Vagina (tissue), 2 donors: Measurements from ENCODE around the gene SHOC2. TPM values are rescaled to one million over a fixed set of nuclear protein-coding genes. Genes with fewer than 3 reads are reported as not detected.

Experiments used
- DNase-seq, 2 donors: peaks; one replicate each; pipeline ENCODE4 v3.0.0-alpha.2; 2017; ENCODE audit errors: extremely low spot score in 2 of 2
- H3K27ac ChIP-seq: fragments of 200-600 bp; sonication (generic); one replicate; pipeline ENCODE4 v1.5.1; 2019
- H3K27me3 ChIP-seq: fragments of 200-600 bp; sonication (generic); one replicate; pipeline ENCODE4 v1.5.1; 2019
- H3K36me3 ChIP-seq, 2 donors: fragments of 200-600 bp; sonication (generic); one replicate each; pipeline ENCODE4 v1.5.1; 2017 to 2019
- H3K4me1 ChIP-seq: fragments of 200-600 bp; sonication (generic); one replicate; pipeline ENCODE4 v1.5.1; 2019
- H3K4me3 ChIP-seq, 2 donors: fragments of 200-600 bp; sonication (generic); 1 replicate in 1 of 2; 2 replicates in 1 of 2; pipeline ENCODE4 v1.5.1; 2016 to 2019
- H3K9me3 ChIP-seq: fragments of 200-600 bp; sonication (generic); one replicate; pipeline ENCODE4 v1.5.1; 2019
- CTCF ChIP-seq, 3 experiments: fragments of 450-650 bp in 2 of 3; fragments of 200-600 bp in 1 of 3; sonication (generic) in 1 of 3; IDR thresholded peaks; one replicate each; pipeline ENCODE4 v1.5.1; 2017 to 2019; ENCODE audit warnings: antibody characterized with exemption in 3 of 3, mild to moderate bottlenecking in 2 of 3, moderate library complexity in 2 of 3
- POLR2A ChIP-seq, 2 donors: fragments of 450-650 bp; IDR thresholded peaks; one replicate each; pipeline ENCODE4 v1.6.1; 2017; ENCODE audit warnings: antibody characterized with exemption in 2 of 2, mild to moderate bottlenecking in 2 of 2, moderate library complexity in 2 of 2
- POLR2AphosphoS5 ChIP-seq, 2 donors: sonication (generic); formaldehyde crosslinking; IDR thresholded peaks; one replicate each; pipeline ENCODE4 v1.9.0; 2017; ENCODE audit warnings: antibody characterized with exemption in 2 of 2, mild to moderate bottlenecking in 2 of 2, low read depth in 1 of 2; ENCODE audit not compliant: insufficient read depth in 1 of 2
- intact Hi-C: fragments of 100-400 bp; cut with DNase I; formaldehyde crosslinking; loops from one replicate; pipeline ENCODE4 v1.15.1; 2023
- total RNA-seq: library from RNA; depleted of rRNA; stranded (reverse); fragments of >200 nt; gene quantifications from one replicate; pipeline ENCODE4 v1.2.3, GENCODE V29; 2016

Gene SHOC2
- total RNA-seq, 1 donor from 2014 or later: 40.0 TPM

GRCh38 chr10:110900983-110901382 lies 18.4 kb upstream of the SHOC2 start:
- TF ChIP-seq CTCF (IDR thresholded peaks at IDR 0.05) (no peak), POLR2A (IDR thresholded peaks at IDR 0.05) (no peak), POLR2AphosphoS5 (IDR thresholded peaks at IDR 0.05; ENCODE audit: insufficient read depth in 1 of 2, low read depth in 1 of 2) (no peak)
- Histone ChIP-seq H3K9me3 (no peaks in the 10 kb centered on the region), H3K4me1 (peaks cover 17% of the 10 kb centered on the region), H3K27me3 (no peaks in the 10 kb centered on the region), H3K36me3 (peaks cover 4 to 52% of the 10 kb centered on the region in 2 donors), H3K27ac (no peak overlapping the region), H3K4me3 (no peak overlapping the region)
- no peak for DNase-seq
- intact Hi-C loops: no loop called here

GRCh38 chr10:110901954-110902819 lies 17.2 kb upstream of the SHOC2 start:
- Histone ChIP-seq H3K27ac (no peak overlapping the region), H3K36me3 (peaks cover 4 to 40% of the 10 kb centered on the region in 2 donors)
- DNase-seq: no peak

GRCh38 chr10:110903280-110904278 lies 15.8 kb upstream of the SHOC2 start:
- H3K4me3 ChIP-seq: no peak overlapping the region
- intact Hi-C loops: no loop called here
- H3K27ac ChIP-seq: no peak overlapping the region
- no peak for DNase-seq
- peaks cover 4 to 27% of the 10 kb centered on the region in 2 donors for H3K36me3 ChIP-seq
- no peaks in the 10 kb centered on the region for H3K9me3 ChIP-seq
- no peaks in the 10 kb centered on the region for H3K27me3 ChIP-seq
- TF ChIP-seq POLR2A (IDR thresholded peaks at IDR 0.05) (no peak), CTCF (IDR thresholded peaks at IDR 0.05) (no peak), POLR2AphosphoS5 (IDR thresholded peaks at IDR 0.05; ENCODE audit: insufficient read depth in 1 of 2, low read depth in 1 of 2) (no peak)
- H3K4me1 ChIP-seq: peaks cover 17% of the 10 kb centered on the region

More at GRCh38 chr10:110901954-110902819, 17.2 kb upstream of the SHOC2 start:
- Histone ChIP-seq H3K4me3 (no peak overlapping the region), H3K27me3 (no peaks in the 10 kb centered on the region), H3K9me3 (no peaks in the 10 kb centered on the region), H3K4me1 (peaks cover 17% of the 10 kb centered on the region)
- TF ChIP-seq POLR2A (IDR thresholded peaks at IDR 0.05) (no peak), POLR2AphosphoS5 (IDR thresholded peaks at IDR 0.05; ENCODE audit: insufficient read depth in 1 of 2, low read depth in 1 of 2) (no peak), CTCF (IDR thresholded peaks at IDR 0.05) (no peak)
- intact Hi-C loops: no loop called here

GRCh38 chr10:110910138-110910537 lies 9.3 kb upstream of the SHOC2 start:
- intact Hi-C loops: no loop called here

More at GRCh38 chr10:110910138-110910537, 9.3 kb upstream of the SHOC2 start:
- no peak for TF ChIP-seq POLR2A (IDR thresholded peaks at IDR 0.05)
- TF ChIP-seq POLR2AphosphoS5 (IDR thresholded peaks at IDR 0.05; ENCODE audit: insufficient read depth in 1 of 2, low read depth in 1 of 2): no peak
- no peak for TF ChIP-seq CTCF (IDR thresholded peaks at IDR 0.05)
- Histone ChIP-seq H3K36me3 (no peaks in the 10 kb centered on the region), H3K27me3 (no peaks in the 10 kb centered on the region), H3K27ac (no peak overlapping the region), H3K4me1 (no peaks in the 10 kb centered on the region), H3K9me3 (no peaks in the 10 kb centered on the region), H3K4me3 (no peak overlapping the region)
- no peak for DNase-seq
